H9 (cell line): ENCODE results near the gene HSPBP1. TPM values are rescaled to one million over a fixed set of nuclear protein-coding genes. Genes with fewer than 3 reads are reported as not detected.

ENCODE experiments used
- DNase-seq: peaks from one replicate; pipeline ENCODE4 v3.0.0-alpha.2; 2017
- H2AFZ ChIP-seq: one replicate; pipeline ENCODE4 v1.6.1; 2013; ENCODE audit warnings: mild to moderate bottlenecking, low read length, control low read depth, moderate library complexity
- H2AK5ac ChIP-seq: 2 replicates; pipeline ENCODE4 v1.6.1; 2013; ENCODE audit warnings: low read length, control low read depth, mixed read lengths; ENCODE audit not compliant: insufficient read length
- H2BK120ac ChIP-seq: one replicate; pipeline ENCODE4 v1.6.1; 2013; ENCODE audit warnings: low read depth, mild to moderate bottlenecking, low read length, control low read depth, inconsistent platforms; ENCODE audit not compliant: poor library complexity, severe bottlenecking
- H2BK12ac ChIP-seq: 2 replicates; pipeline ENCODE4 v1.6.1; 2013; ENCODE audit warnings: low read length, control low read depth, mixed read lengths, low read depth; ENCODE audit not compliant: insufficient read length
- H2BK15ac ChIP-seq: 2 replicates; pipeline ENCODE4 v1.6.1; 2013; ENCODE audit warnings: low read depth, low read length, control low read depth
- H2BK20ac ChIP-seq: one replicate; pipeline ENCODE4 v1.6.1; 2013; ENCODE audit warnings: low read depth, mild to moderate bottlenecking, low read length, control low read depth, inconsistent platforms; ENCODE audit not compliant: poor library complexity, severe bottlenecking
- H2BK5ac ChIP-seq: 2 replicates; pipeline ENCODE4 v1.6.1; 2013; ENCODE audit warnings: low read length, control low read depth, mixed read lengths; ENCODE audit not compliant: insufficient read length
- H3K14ac ChIP-seq: 2 replicates; pipeline ENCODE4 v1.6.1; 2013; ENCODE audit warnings: low read length, control low read depth; ENCODE audit not compliant: insufficient read depth
- H3K18ac ChIP-seq: 2 replicates; pipeline ENCODE4 v1.6.1; 2013; ENCODE audit warnings: low read depth, mild to moderate bottlenecking, mixed read lengths, low read length, control low read depth; ENCODE audit not compliant: insufficient read length
- H3K23ac ChIP-seq: 2 replicates; pipeline ENCODE4 v1.6.1; 2013; ENCODE audit warnings: low read length, control low read depth, mixed read lengths, low read depth; ENCODE audit not compliant: insufficient read length
- H3K23me2 ChIP-seq: 2 replicates; pipeline ENCODE4 v1.6.1; 2013; ENCODE audit warnings: low read depth, mild to moderate bottlenecking, mixed read lengths, low read length, control low read depth; ENCODE audit not compliant: insufficient read length, poor library complexity, severe bottlenecking
- H3K27ac ChIP-seq: 2 replicates; pipeline ENCODE4 v1.5.1; 2013; ENCODE audit warnings: low read length, control low read depth, mixed read lengths, low read depth; ENCODE audit not compliant: insufficient read length
- H3K27me3 ChIP-seq: 2 replicates; pipeline ENCODE4 v1.6.1; 2013; ENCODE audit warnings: low read length, control low read depth, inconsistent platforms; ENCODE audit not compliant: insufficient read depth
- H3K4ac ChIP-seq: 2 replicates; pipeline ENCODE4 v1.6.1; 2013; ENCODE audit warnings: low read depth, mild to moderate bottlenecking, control low read depth, inconsistent platforms, low read length, moderate library complexity
- H3K4me1 ChIP-seq: 2 replicates; pipeline ENCODE4 v1.6.1; 2013; ENCODE audit warnings: low read length, control low read depth, inconsistent platforms; ENCODE audit not compliant: insufficient read depth
- H3K4me2 ChIP-seq: 2 replicates; pipeline ENCODE4 v1.6.1; 2013; ENCODE audit warnings: low read length, control low read depth, mixed read lengths; ENCODE audit not compliant: insufficient read length, insufficient read depth
- H3K56ac ChIP-seq: 2 replicates; pipeline ENCODE4 v1.6.1; 2013; ENCODE audit warnings: low read depth, mild to moderate bottlenecking, mixed read lengths, low read length, control low read depth; ENCODE audit not compliant: insufficient read length
- H3K79me1 ChIP-seq: 2 replicates; pipeline ENCODE4 v1.6.1; 2013; ENCODE audit warnings: low read depth, mild to moderate bottlenecking, moderate library complexity, low read length, control low read depth, inconsistent platforms; ENCODE audit not compliant: insufficient read depth, poor library complexity, severe bottlenecking
- H3K79me2 ChIP-seq: 2 replicates; pipeline ENCODE4 v1.6.1; 2013; ENCODE audit warnings: low read length, control low read depth, inconsistent platforms; ENCODE audit not compliant: insufficient read depth
- H3K9ac ChIP-seq: 2 replicates; pipeline ENCODE4 v1.6.1; 2013; ENCODE audit warnings: low read length, control low read depth, mixed read lengths; ENCODE audit not compliant: insufficient read length; ENCODE audit errors: extremely low read depth
- H3K9me3 ChIP-seq: one replicate; pipeline ENCODE4 v1.6.1; 2013; ENCODE audit warnings: low read depth, low read length, inconsistent platforms; ENCODE audit not compliant: control insufficient read depth
- H3T11ph ChIP-seq: one replicate; pipeline ENCODE4 v1.6.1; 2013; ENCODE audit warnings: mild to moderate bottlenecking, low read length, control low read depth, inconsistent platforms
- H4K20me1 ChIP-seq: one replicate; pipeline ENCODE4 v1.6.1; 2013; ENCODE audit not compliant: control insufficient read depth, insufficient read length, insufficient read depth
- H4K5ac ChIP-seq: 2 replicates; pipeline ENCODE4 v1.6.1; 2013; ENCODE audit warnings: low read depth, mild to moderate bottlenecking, mixed read lengths, low read length, control low read depth; ENCODE audit not compliant: insufficient read length
- H4K8ac ChIP-seq: replicated peaks from 2 replicates; pipeline ENCODE4 v1.6.1; 2013; ENCODE audit warnings: low read length, control low read depth, mixed read lengths, low read depth; ENCODE audit not compliant: insufficient read length
- H4K91ac ChIP-seq: 2 replicates; pipeline ENCODE4 v1.6.1; 2013; ENCODE audit warnings: low read depth, mild to moderate bottlenecking, moderate library complexity, mixed read lengths, low read length, control low read depth; ENCODE audit not compliant: insufficient read length
- H3K27ac Mint-ChIP-seq, 3 experiments: 2 replicates in 2 of 3; 3 replicates in 1 of 3; pipeline ENCODE4 v1.8.0; 2020 to 2021; ENCODE audit warnings: mixed read lengths in 3 of 3, mild to moderate bottlenecking in 1 of 3, moderate library complexity in 1 of 3
- H3K27me3 Mint-ChIP-seq: 2 replicates; pipeline ENCODE4 v1.8.0; 2021; ENCODE audit warnings: low read depth, mild to moderate bottlenecking, moderate library complexity, mixed read lengths
- H3K36me3 Mint-ChIP-seq, 3 experiments: 2 replicates in 2 of 3; 3 replicates in 1 of 3; pipeline ENCODE4 v1.8.0; 2020 to 2021; ENCODE audit warnings: low read depth in 3 of 3, mixed read lengths in 3 of 3; ENCODE audit not compliant: insufficient read depth in 1 of 3
- H3K4me1 Mint-ChIP-seq, 2 experiments: 2 replicates each; pipeline ENCODE4 v1.8.0; 2020; ENCODE audit warnings: mixed read lengths in 2 of 2
- H3K4me3 Mint-ChIP-seq, 2 experiments: 2 replicates in 1 of 2; 3 replicates in 1 of 2; pipeline ENCODE4 v1.8.0; 2020 to 2021; ENCODE audit warnings: mild to moderate bottlenecking in 2 of 2, mixed read lengths in 2 of 2, moderate library complexity in 1 of 2
- H3K9me3 Mint-ChIP-seq, 2 experiments: 2 replicates in 1 of 2; 3 replicates in 1 of 2; pipeline ENCODE4 v1.8.0; 2020; ENCODE audit warnings: mild to moderate bottlenecking in 2 of 2, mixed read lengths in 2 of 2, moderate library complexity in 1 of 2
- WGBS: extraction: QIAGEN DNeasy Blood & Tissue Kit; methylation state at CpG from one replicate; pipeline ENCODE4 v1.1.7; 2013; ENCODE audit warnings: missing lambda C conversion rate, low lambda C conversion rate, mixed read lengths; ENCODE audit not compliant: insufficient read length; ENCODE audit errors: extremely low coverage; 5-methylcytosine and 5-hydroxymethylcytosine counted together
- total RNA-seq: library from RNA; stranded (reverse); gene quantifications from 2 replicates; pipeline ENCODE4 v1.2.1, GENCODE V29; 2021
- TF ChIP-seq, protein P1 (sequence below): fragments of 200-600 bp; sonication (generic); conservative IDR thresholded peaks from 3 replicates; pipeline ENCODE4 v1.8.0; 2021; ENCODE audit warnings: antibody characterized with exemption, mild to moderate bottlenecking

HSPBP1 gene
- total RNA-seq, 1 experiment from 2014 or later: 47.4 TPM

DNA sequence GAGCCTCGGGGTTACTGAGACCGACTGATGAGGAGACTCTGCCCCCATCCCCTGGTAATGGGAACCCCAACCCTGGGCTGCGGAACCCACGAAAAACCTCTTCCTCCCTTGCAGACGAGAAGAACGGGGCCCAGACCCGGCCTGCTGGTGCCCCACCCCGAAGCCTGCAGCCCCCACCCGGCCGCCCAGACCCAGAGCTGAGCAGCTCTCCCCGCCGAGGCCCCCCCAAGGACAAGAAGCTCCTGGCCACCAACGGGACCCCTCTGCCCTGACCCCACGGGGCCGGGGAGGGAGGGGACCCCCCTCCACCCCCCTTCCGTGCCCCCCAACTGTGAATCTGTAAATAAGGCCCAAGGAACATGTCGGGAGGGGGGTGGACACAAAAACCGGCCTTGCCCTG lies 31.9 kb upstream of the HSPBP1 start:
- no peaks in the 10 kb centered on the region for H3K23me2 ChIP-seq
- Mint-ChIP-seq H3K36me3 (peaks cover 17 to 31% (median 27%) of the 10 kb centered on the region in 3 experiments; a peak in 6 of 7 replicates), H3K4me1 (peaks cover 3 to 7% of the 10 kb centered on the region in 2 experiments; a peak in 2 of 4 replicates), H3K4me3 (no peak overlapping the region), H3K27me3 (peaks cover 2% of the 10 kb centered on the region; the same call in 1 of the 2 replicates), H3K27ac (no peak overlapping the region), H3K9me3 (no peaks in the 10 kb centered on the region)
- no peak overlapping the region for H2AK5ac ChIP-seq
- no peak overlapping the region for H3K56ac ChIP-seq
- H3K9ac ChIP-seq: no peak overlapping the region
- H3K23ac ChIP-seq: no peak overlapping the region
- no peak overlapping the region for H4K91ac ChIP-seq
- no peak overlapping the region for H4K8ac ChIP-seq
- H3K4me2 ChIP-seq: no peak overlapping the region
- DNase-seq: no peak
- H2BK12ac ChIP-seq: no peak overlapping the region
- no peaks in the 10 kb centered on the region for H3K4me1 ChIP-seq
- no peaks in the 10 kb centered on the region for H3K79me2 ChIP-seq
- H2BK120ac ChIP-seq: no peak overlapping the region
- no CpG with 5 or more reads among the region's 18 CpGs for WGBS
- no peak overlapping the region for H3T11ph ChIP-seq
- H2BK20ac ChIP-seq: no peak overlapping the region
- no peak overlapping the region for H2AFZ ChIP-seq
- H4K20me1 ChIP-seq: no peaks in the 10 kb centered on the region
- no peak overlapping the region for H3K18ac ChIP-seq
- H4K5ac ChIP-seq: no peak overlapping the region
- no peaks in the 10 kb centered on the region for H3K79me1 ChIP-seq
- H2BK5ac ChIP-seq: no peak overlapping the region
- TF ChIP-seq, protein P1, sequence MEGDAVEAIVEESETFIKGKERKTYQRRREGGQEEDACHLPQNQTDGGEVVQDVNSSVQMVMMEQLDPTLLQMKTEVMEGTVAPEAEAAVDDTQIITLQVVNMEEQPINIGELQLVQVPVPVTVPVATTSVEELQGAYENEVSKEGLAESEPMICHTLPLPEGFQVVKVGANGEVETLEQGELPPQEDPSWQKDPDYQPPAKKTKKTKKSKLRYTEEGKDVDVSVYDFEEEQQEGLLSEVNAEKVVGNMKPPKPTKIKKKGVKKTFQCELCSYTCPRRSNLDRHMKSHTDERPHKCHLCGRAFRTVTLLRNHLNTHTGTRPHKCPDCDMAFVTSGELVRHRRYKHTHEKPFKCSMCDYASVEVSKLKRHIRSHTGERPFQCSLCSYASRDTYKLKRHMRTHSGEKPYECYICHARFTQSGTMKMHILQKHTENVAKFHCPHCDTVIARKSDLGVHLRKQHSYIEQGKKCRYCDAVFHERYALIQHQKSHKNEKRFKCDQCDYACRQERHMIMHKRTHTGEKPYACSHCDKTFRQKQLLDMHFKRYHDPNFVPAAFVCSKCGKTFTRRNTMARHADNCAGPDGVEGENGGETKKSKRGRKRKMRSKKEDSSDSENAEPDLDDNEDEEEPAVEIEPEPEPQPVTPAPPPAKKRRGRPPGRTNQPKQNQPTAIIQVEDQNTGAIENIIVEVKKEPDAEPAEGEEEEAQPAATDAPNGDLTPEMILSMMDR: no peak
- H2BK15ac ChIP-seq: no peak overlapping the region
- H3K14ac ChIP-seq: no peak overlapping the region
- H3K27me3 ChIP-seq: no peaks in the 10 kb centered on the region
- no peak overlapping the region for H3K27ac ChIP-seq
- H3K4ac ChIP-seq: no peak overlapping the region
- H3K9me3 ChIP-seq: no peaks in the 10 kb centered on the region
